HEK293 (cell line): ENCODE results near the gene RGSL1.

Experiments used
- CTCF ChIA-PET: fragments of 350-600 bp; formaldehyde crosslinking; extraction: SDS; loops from one replicate; lab custom pipeline; 2021; ENCODE audit warnings: antibody characterized with exemption; lab: Yijun Ruan, JAX
- POLR2A ChIA-PET: fragments of 300-600 bp; formaldehyde crosslinking; extraction: SDS; loops from one replicate; lab custom pipeline; 2020; ENCODE audit warnings: antibody characterized with exemption, inconsistent platforms; lab: Yijun Ruan, JAX
- H3K27ac ChIP-seq: fragments of 200-500 bp; sonication (Bioruptor generic); 2 replicates; pipeline ENCODE4 v1.5.1; 2014; ENCODE audit warnings: low read depth, low read length, control low read depth, inconsistent platforms; ENCODE audit errors: extremely low read depth
- H3K36me3 ChIP-seq, 2 experiments: fragments of 200-500 bp in 1 of 2; sonication (Bioruptor generic) in 1 of 2; 1 replicate in 1 of 2; 2 replicates in 1 of 2; pipeline ENCODE4 v1.5.1; 2014 to 2017; ENCODE audit warnings: inconsistent platforms in 2 of 2, low read length in 2 of 2; ENCODE audit not compliant: control insufficient read depth in 2 of 2, insufficient read depth in 1 of 2
- H3K4me1 ChIP-seq: fragments of 200-500 bp; sonication (Bioruptor generic); 2 replicates; pipeline ENCODE4 v1.5.1; 2014; ENCODE audit warnings: mild to moderate bottlenecking, low read length, inconsistent platforms; ENCODE audit not compliant: control insufficient read depth, insufficient read depth
- H3K4me3 ChIP-seq: 2 replicates; pipeline ENCODE4 v1.5.1; 2011; ENCODE audit warnings: low read depth, mild to moderate bottlenecking, control low read depth, low read length, moderate library complexity
- H3K9me3 ChIP-seq: fragments of 200-500 bp; sonication (Bioruptor generic); 2 replicates; pipeline ENCODE4 v1.5.1; 2014; ENCODE audit warnings: low read depth, low read length, inconsistent platforms; ENCODE audit not compliant: control insufficient read depth, insufficient read depth
- PRDM1 ChIP-seq: fragments of 450-650 bp; formaldehyde crosslinking; IDR thresholded peaks from 2 replicates; pipeline ENCODE4; 2016; ENCODE audit warnings: missing biosample characterization, missing genetic modification characterization
- REST ChIP-seq: fragments of 450-650 bp; formaldehyde crosslinking; IDR thresholded peaks from 2 replicates; pipeline ENCODE4 v1.5.1; 2016; ENCODE audit warnings: missing biosample characterization, missing genetic modification characterization
- SETDB1 ChIP-seq: IDR thresholded peaks from one replicate; pipeline ENCODE4 v1.6.1; 2017; ENCODE audit warnings: mild to moderate bottlenecking, low read length, moderate library complexity, mixed read lengths; ENCODE audit not compliant: insufficient read length
- ZBTB26 ChIP-seq: fragments of 450-650 bp; formaldehyde crosslinking; optimal IDR thresholded peaks from 2 replicates; pipeline ENCODE3; 2016; ENCODE audit warnings: missing biosample characterization, mild to moderate bottlenecking, missing genetic modification characterization
- ZFHX2 ChIP-seq: fragments of 450-650 bp; formaldehyde crosslinking; conservative IDR thresholded peaks from 2 replicates; pipeline ENCODE4 v1.5.1; 2016; ENCODE audit warnings: missing biosample characterization, missing genetic modification characterization
- ZNF112 ChIP-seq: fragments of 450-650 bp; formaldehyde crosslinking; IDR thresholded peaks from 2 replicates; pipeline ENCODE4 v1.5.0; 2017; ENCODE audit warnings: missing biosample characterization, missing genetic modification characterization
- ZNF140 ChIP-seq: fragments of 450-650 bp; formaldehyde crosslinking; IDR thresholded peaks from 2 replicates; pipeline ENCODE4 v1.5.1; 2016; ENCODE audit warnings: missing biosample characterization, missing genetic modification characterization
- ZNF211 ChIP-seq: fragments of 450-650 bp; formaldehyde crosslinking; IDR thresholded peaks from 2 replicates; pipeline ENCODE4 v1.5.1; 2016; ENCODE audit warnings: low read depth, missing biosample characterization, missing genetic modification characterization
- ZNF311 ChIP-seq: fragments of 450-650 bp; formaldehyde crosslinking; IDR thresholded peaks from 2 replicates; pipeline ENCODE4 v1.5.1; 2017; ENCODE audit warnings: missing biosample characterization, missing genetic modification characterization, borderline replicate concordance
- ZNF529 ChIP-seq: fragments of 450-650 bp; formaldehyde crosslinking; IDR thresholded peaks from 2 replicates; pipeline ENCODE4 v1.5.1; 2017; ENCODE audit warnings: missing genetic modification characterization, missing biosample characterization; ENCODE audit not compliant: insufficient replicate concordance
- ZNF658 ChIP-seq: fragments of 450-650 bp; formaldehyde crosslinking; IDR thresholded peaks from 2 replicates; pipeline ENCODE4; 2016; ENCODE audit warnings: missing biosample characterization, missing genetic modification characterization
- ZNF776 ChIP-seq: fragments of 450-650 bp; formaldehyde crosslinking; IDR thresholded peaks from 2 replicates; pipeline ENCODE4 v1.5.0; 2017; ENCODE audit warnings: missing biosample characterization, missing genetic modification characterization, borderline replicate concordance
- TF ChIP-seq, protein P1 (sequence below): fragments of 450-650 bp; formaldehyde crosslinking; IDR thresholded peaks from 2 replicates; pipeline ENCODE4 v1.5.1; 2017; ENCODE audit warnings: missing biosample characterization, mild to moderate bottlenecking, missing genetic modification characterization, moderate library complexity
- TF ChIP-seq, protein P2 (sequence below): fragments of 450-650 bp; formaldehyde crosslinking; IDR thresholded peaks from 2 replicates; pipeline ENCODE4 v1.5.1; 2016; ENCODE audit warnings: missing biosample characterization, missing genetic modification characterization, borderline replicate concordance
- TF ChIP-seq, protein P3 (sequence below): fragments of 450-650 bp; formaldehyde crosslinking; IDR thresholded peaks from 2 replicates; pipeline ENCODE4 v1.5.1; 2016; ENCODE audit warnings: missing biosample characterization, missing genetic modification characterization

RGSL1 gene

GRCh38 chr1:182600036-182600713 lies 150.2 kb downstream of the RGSL1 start:
- no peak overlapping the region for H3K4me3 ChIP-seq
- no peak overlapping the region for H3K27ac ChIP-seq
- peaks cover 17 to 46% of the 10 kb centered on the region in 2 experiments; a peak in 2 of 3 replicates for H3K36me3 ChIP-seq
- POLR2A ChIA-PET: interaction anchor here (1.2 kb wide), 1 partner anchor 184 kb away, joined by 4 read pairs; no protein-coding TSS in a partner anchor
- H3K4me1 ChIP-seq: peaks cover 4% of the 10 kb centered on the region; the same call in 1 of the 2 replicates
- no peak for TF ChIP-seq ZNF529 (tag by site-specific recombination)
- TF ChIP-seq ZNF211: no peak
- TF ChIP-seq ZNF112 (tag by site-specific recombination): no peak
- TF ChIP-seq ZNF658 (tag by site-specific recombination): no peak
- 0 out of 2 replicates have a peak, but pooled peaks have one; percentile 27 for TF ChIP-seq ZFHX2 (tag by site-specific recombination)
- no peak for TF ChIP-seq ZNF140
- no peak for TF ChIP-seq ZNF776 (tag by site-specific recombination)
- TF ChIP-seq, all 188 proteins: peak for 1
- H3K9me3 ChIP-seq: no peaks in the 10 kb centered on the region
- CTCF ChIA-PET: interaction anchor here (0.7 to 15.6 kb wide), 18 partner anchors 9 to 538 kb away, joined by 3 to 668 read pairs (median 5); partner anchors contain the start of genes NPL and RNASEL

DNA sequence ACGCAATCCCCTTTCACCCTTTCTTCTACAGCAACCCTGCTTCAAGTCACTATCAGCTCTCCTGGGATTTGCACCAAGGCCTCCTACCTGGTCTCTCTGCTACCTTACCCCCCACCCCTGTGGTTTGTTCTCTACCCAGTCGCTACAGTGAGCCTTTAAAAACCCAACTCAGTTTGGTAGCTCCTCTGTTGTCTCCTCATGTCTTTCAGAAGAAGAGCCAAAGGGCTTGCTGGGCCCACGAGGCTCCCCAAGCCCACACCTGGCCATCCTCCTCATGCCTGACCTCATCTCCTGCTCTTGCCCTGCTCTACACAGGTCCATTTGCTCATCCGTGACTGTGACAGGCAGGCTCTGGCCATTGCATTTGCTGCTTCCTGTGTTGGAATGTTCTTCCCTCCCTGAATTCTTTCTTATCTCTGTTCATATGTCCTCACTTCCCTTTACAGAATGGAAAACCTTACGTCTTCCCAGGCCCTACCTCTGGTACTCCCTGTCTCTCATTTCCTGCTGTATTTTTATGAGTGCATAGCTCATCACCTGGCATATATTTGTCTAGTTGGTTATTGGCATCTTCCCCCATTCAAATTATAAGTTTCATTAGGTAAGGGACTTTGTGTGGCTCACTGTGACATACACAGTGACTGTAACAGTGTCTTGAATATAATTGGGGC lies 150.9 kb downstream of the RGSL1 start:
- peaks cover 4% of the 10 kb centered on the region; the same call in 1 of the 2 replicates for H3K4me1 ChIP-seq
- TF ChIP-seq, protein P1, sequence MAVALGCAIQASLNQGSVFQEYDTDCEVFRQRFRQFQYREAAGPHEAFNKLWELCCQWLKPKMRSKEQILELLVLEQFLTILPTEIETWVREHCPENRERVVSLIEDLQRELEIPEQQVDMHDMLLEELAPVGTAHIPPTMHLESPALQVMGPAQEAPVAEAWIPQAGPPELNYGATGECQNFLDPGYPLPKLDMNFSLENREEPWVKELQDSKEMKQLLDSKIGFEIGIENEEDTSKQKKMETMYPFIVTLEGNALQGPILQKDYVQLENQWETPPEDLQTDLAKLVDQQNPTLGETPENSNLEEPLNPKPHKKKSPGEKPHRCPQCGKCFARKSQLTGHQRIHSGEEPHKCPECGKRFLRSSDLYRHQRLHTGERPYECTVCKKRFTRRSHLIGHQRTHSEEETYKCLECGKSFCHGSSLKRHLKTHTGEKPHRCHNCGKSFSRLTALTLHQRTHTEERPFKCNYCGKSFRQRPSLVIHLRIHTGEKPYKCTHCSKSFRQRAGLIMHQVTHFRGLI: no peak
- TF ChIP-seq ZNF311 (tag by site-specific recombination): no peak
- TF ChIP-seq REST (tag by site-specific recombination): no peak
- no peak for TF ChIP-seq SETDB1
- no peak for TF ChIP-seq ZNF211
- no peak for TF ChIP-seq PRDM1 (tag by site-specific recombination)
- TF ChIP-seq ZBTB26 (tag by site-specific recombination): no peak
- TF ChIP-seq, protein P2, sequence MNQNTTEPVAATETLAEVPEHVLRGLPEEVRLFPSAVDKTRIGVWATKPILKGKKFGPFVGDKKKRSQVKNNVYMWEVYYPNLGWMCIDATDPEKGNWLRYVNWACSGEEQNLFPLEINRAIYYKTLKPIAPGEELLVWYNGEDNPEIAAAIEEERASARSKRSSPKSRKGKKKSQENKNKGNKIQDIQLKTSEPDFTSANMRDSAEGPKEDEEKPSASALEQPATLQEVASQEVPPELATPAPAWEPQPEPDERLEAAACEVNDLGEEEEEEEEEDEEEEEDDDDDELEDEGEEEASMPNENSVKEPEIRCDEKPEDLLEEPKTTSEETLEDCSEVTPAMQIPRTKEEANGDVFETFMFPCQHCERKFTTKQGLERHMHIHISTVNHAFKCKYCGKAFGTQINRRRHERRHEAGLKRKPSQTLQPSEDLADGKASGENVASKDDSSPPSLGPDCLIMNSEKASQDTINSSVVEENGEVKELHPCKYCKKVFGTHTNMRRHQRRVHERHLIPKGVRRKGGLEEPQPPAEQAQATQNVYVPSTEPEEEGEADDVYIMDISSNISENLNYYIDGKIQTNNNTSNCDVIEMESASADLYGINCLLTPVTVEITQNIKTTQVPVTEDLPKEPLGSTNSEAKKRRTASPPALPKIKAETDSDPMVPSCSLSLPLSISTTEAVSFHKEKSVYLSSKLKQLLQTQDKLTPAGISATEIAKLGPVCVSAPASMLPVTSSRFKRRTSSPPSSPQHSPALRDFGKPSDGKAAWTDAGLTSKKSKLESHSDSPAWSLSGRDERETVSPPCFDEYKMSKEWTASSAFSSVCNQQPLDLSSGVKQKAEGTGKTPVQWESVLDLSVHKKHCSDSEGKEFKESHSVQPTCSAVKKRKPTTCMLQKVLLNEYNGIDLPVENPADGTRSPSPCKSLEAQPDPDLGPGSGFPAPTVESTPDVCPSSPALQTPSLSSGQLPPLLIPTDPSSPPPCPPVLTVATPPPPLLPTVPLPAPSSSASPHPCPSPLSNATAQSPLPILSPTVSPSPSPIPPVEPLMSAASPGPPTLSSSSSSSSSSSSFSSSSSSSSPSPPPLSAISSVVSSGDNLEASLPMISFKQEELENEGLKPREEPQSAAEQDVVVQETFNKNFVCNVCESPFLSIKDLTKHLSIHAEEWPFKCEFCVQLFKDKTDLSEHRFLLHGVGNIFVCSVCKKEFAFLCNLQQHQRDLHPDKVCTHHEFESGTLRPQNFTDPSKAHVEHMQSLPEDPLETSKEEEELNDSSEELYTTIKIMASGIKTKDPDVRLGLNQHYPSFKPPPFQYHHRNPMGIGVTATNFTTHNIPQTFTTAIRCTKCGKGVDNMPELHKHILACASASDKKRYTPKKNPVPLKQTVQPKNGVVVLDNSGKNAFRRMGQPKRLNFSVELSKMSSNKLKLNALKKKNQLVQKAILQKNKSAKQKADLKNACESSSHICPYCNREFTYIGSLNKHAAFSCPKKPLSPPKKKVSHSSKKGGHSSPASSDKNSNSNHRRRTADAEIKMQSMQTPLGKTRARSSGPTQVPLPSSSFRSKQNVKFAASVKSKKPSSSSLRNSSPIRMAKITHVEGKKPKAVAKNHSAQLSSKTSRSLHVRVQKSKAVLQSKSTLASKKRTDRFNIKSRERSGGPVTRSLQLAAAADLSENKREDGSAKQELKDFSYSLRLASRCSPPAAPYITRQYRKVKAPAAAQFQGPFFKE: no peak
- TF ChIP-seq, protein P3, sequence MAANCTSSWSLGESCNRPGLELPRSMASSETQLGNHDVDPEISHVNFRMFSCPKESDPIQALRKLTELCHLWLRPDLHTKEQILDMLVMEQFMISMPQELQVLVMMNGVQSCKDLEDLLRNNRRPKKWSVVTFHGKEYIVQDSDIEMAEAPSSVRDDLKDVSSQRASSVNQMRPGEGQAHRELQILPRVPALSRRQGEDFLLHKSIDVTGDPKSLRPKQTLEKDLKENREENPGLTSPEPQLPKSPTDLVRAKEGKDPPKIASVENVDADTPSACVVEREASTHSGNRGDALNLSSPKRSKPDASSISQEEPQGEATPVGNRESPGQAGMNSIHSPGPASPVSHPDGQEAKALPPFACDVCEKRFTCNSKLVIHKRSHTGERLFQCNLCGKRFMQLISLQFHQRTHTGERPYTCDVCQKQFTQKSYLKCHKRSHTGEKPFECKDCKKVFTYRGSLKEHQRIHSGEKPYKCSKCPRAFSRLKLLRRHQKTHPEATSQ: no peak
- TF ChIP-seq, all 188 proteins: peak for 0
- ChIA-PET POLR2A (interaction anchor here (1.2 kb wide), 1 partner anchor 184 kb away, joined by 4 read pairs; no protein-coding TSS in a partner anchor), CTCF (interaction anchor here (0.6 to 15.6 kb wide), 39 partner anchors 8 to 745 kb away, joined by 3 to 668 read pairs (median 4); partner anchors contain the start of gene NPL)
- peaks cover 17 to 46% of the 10 kb centered on the region in 2 experiments; a peak in 2 of 3 replicates for H3K36me3 ChIP-seq
- H3K9me3 ChIP-seq: no peaks in the 10 kb centered on the region
- H3K4me3 ChIP-seq: no peak overlapping the region
- no peak overlapping the region for H3K27ac ChIP-seq
